C4-2B (cell line): ENCODE measurements around the gene ADAM10.

Experiments
- CTCF ChIP-seq: fragments of 450-650 bp; conservative IDR thresholded peaks from 2 replicates; pipeline ENCODE4 v1.5.1; 2017; ENCODE audit warnings: mild to moderate bottlenecking
- ZFX ChIP-seq: fragments of 450-650 bp; IDR thresholded peaks from 2 replicates; pipeline ENCODE4 v1.6.1; 2017

GRCh38 chr15:58565619-58566018 is 183.9 kb downstream of the ADAM10 start:
- TF ChIP-seq CTCF (no peak), ZFX (no peak)
